Liver (tissue), 9 donors: ENCODE results near the gene CRYL1. TPM values are rescaled to one million over a fixed set of nuclear protein-coding genes. Genes with fewer than 3 reads are reported as not detected.

ENCODE experiments used
- DNase-seq: peaks from one replicate; pipeline ENCODE4 v3.0.0-alpha.2; 2017; ENCODE audit warnings: low spot score
- H3K27ac ChIP-seq, 2 donors: one replicate each; pipeline ENCODE4 v1.7.0; 2013; ENCODE audit warnings: inconsistent platforms in 2 of 2, low read length in 2 of 2, control low read depth in 1 of 2, low read depth in 1 of 2, mild to moderate bottlenecking in 1 of 2
- H3K27me3 ChIP-seq, 4 donors: one replicate each; pipeline versions ENCODE4 v1.6.1 to v1.7.0; 2013; ENCODE audit warnings: low read length in 3 of 4, inconsistent platforms in 1 of 4, mild to moderate bottlenecking in 1 of 4, moderate library complexity in 1 of 4; ENCODE audit not compliant: control insufficient read depth in 4 of 4, insufficient read depth in 4 of 4
- H3K36me3 ChIP-seq, 4 donors: one replicate each; pipeline versions ENCODE4 v1.6.1 to v1.7.0; 2013; ENCODE audit warnings: low read length in 3 of 4, mild to moderate bottlenecking in 3 of 4, low read depth in 1 of 4, moderate library complexity in 1 of 4; ENCODE audit not compliant: control insufficient read depth in 4 of 4, insufficient read depth in 3 of 4
- H3K4me1 ChIP-seq, 4 donors: one replicate each; pipeline versions ENCODE4 v1.6.1 to v1.7.0; 2013; ENCODE audit warnings: low read length in 3 of 4, mild to moderate bottlenecking in 3 of 4, moderate library complexity in 1 of 4; ENCODE audit not compliant: control insufficient read depth in 4 of 4, insufficient read depth in 4 of 4
- H3K4me3 ChIP-seq, 3 donors: one replicate each; pipeline versions ENCODE4 v1.6.1 to v1.7.0; 2013; ENCODE audit warnings: low read length in 3 of 3, control low read depth in 1 of 3, low read depth in 1 of 3, mild to moderate bottlenecking in 1 of 3
- H3K9ac ChIP-seq, 2 donors: one replicate each; pipeline ENCODE4 v1.7.0; 2013; ENCODE audit warnings: low read length in 2 of 2, mild to moderate bottlenecking in 2 of 2, moderate library complexity in 2 of 2, control low read depth in 1 of 2, low read depth in 1 of 2
- H3K9me3 ChIP-seq, 4 donors: one replicate each; pipeline versions ENCODE4 v1.6.1 to v1.7.0; 2013; ENCODE audit warnings: low read length in 3 of 4; ENCODE audit not compliant: control insufficient read depth in 4 of 4
- CTCF ChIP-seq: fragments of 150-350 bp; IDR thresholded peaks from 2 replicates; pipeline ENCODE4 v1.5.1; 2017; ENCODE audit warnings: improper control_type of control experiment, low read depth, low read length; ENCODE audit not compliant: missing input control
- EGR1 ChIP-seq, 2 donors: IDR thresholded peaks; 2 replicates each; pipeline ENCODE4 v1.6.1; 2016 to 2018; ENCODE audit warnings: antibody characterized with exemption in 2 of 2, low read depth in 2 of 2
- FOXA1 ChIP-seq: IDR thresholded peaks from 2 replicates; pipeline ENCODE4 v1.6.1; 2016; ENCODE audit warnings: antibody characterized with exemption
- FOXA2 ChIP-seq: IDR thresholded peaks from 2 replicates; pipeline ENCODE4 v1.6.1; 2016; ENCODE audit warnings: antibody characterized with exemption
- GABPA ChIP-seq, 2 donors: IDR thresholded peaks in 1 of 2; conservative IDR thresholded peaks in 1 of 2; 2 replicates each; pipeline ENCODE4 v1.6.1; 2016; ENCODE audit warnings: antibody characterized with exemption in 2 of 2, mild to moderate bottlenecking in 1 of 2, moderate library complexity in 1 of 2
- HNF4A ChIP-seq, 2 donors: conservative IDR thresholded peaks; 2 replicates each; pipeline ENCODE4 v1.6.1; 2016; ENCODE audit warnings: antibody characterized with exemption in 2 of 2, mild to moderate bottlenecking in 2 of 2
- HNF4G ChIP-seq: IDR thresholded peaks from 2 replicates; pipeline ENCODE4 v1.6.1; 2016; ENCODE audit warnings: antibody characterized with exemption
- MAX ChIP-seq: IDR thresholded peaks from 2 replicates; pipeline ENCODE4 v1.6.1; 2016; ENCODE audit warnings: antibody characterized with exemption
- NR2F2 ChIP-seq: IDR thresholded peaks from 2 replicates; pipeline ENCODE4 v1.6.1; 2016; ENCODE audit warnings: antibody characterized with exemption
- RAD21 ChIP-seq, 2 donors: IDR thresholded peaks; 2 replicates each; pipeline ENCODE4 v1.6.1; 2016; ENCODE audit warnings: antibody characterized with exemption in 2 of 2, mild to moderate bottlenecking in 2 of 2
- RXRA ChIP-seq, 2 donors: IDR thresholded peaks; 2 replicates each; pipeline ENCODE4 v1.6.1; 2017 to 2018; ENCODE audit warnings: antibody characterized with exemption in 2 of 2, mild to moderate bottlenecking in 1 of 2
- SP1 ChIP-seq: IDR thresholded peaks from 2 replicates; pipeline ENCODE4 v1.6.1; 2018; ENCODE audit warnings: antibody characterized with exemption, mild to moderate bottlenecking
- TAF1 ChIP-seq: conservative IDR thresholded peaks from 2 replicates; pipeline ENCODE4 v1.6.1; 2016; ENCODE audit warnings: antibody characterized with exemption, mild to moderate bottlenecking
- YY1 ChIP-seq: IDR thresholded peaks from 2 replicates; pipeline ENCODE4 v1.6.1; 2016; ENCODE audit warnings: antibody characterized with exemption, mild to moderate bottlenecking
- ZBTB33 ChIP-seq: IDR thresholded peaks from 2 replicates; pipeline ENCODE4 v1.6.1; 2016; ENCODE audit warnings: antibody characterized with exemption
- WGBS: extraction: QIAGEN DNeasy Blood & Tissue Kit; methylation state at CpG from one replicate; pipeline ENCODE4 v1.1.7; 2013; 5-methylcytosine and 5-hydroxymethylcytosine counted together
- polyA plus RNA-seq, 2 donors: library from polyadenylated mRNA; stranded (reverse) in 1 of 2; unstranded in 1 of 2; fragments of 200-250 nt in 1 of 2; fragments of >200 nt in 1 of 2; fragmentation: Nextera tagmentation in 1 of 2; extraction: Ambion mirVana in 1 of 2; gene quantifications; one replicate each; pipeline versions ENCODE4 v1.2.1 to v1.2.3, GENCODE V29; 2013 to 2015
- total RNA-seq, 2 donors: library from RNA; depleted of rRNA; stranded (reverse); fragments of >200 nt; gene quantifications; one replicate each; pipeline ENCODE4 v1.2.3, GENCODE V29; 2014
- TF ChIP-seq, protein P1 (sequence below): IDR thresholded peaks from 2 replicates; pipeline ENCODE4 v1.6.1; 2016; ENCODE audit warnings: antibody characterized with exemption
- TF ChIP-seq, protein P2 (sequence below): IDR thresholded peaks from 2 replicates; pipeline ENCODE4 v1.6.1; 2016; ENCODE audit warnings: antibody characterized with exemption, mild to moderate bottlenecking
- donor health status: healthy.
- donor health status: healthy.
- donor health status: healthy.
- donor health status: healthy.
- donor health status: healthy.

CRYL1 gene
- total and polyA plus RNA-seq, 4 donors = 87.8 to 179 (median 168) TPM

- 47% methylated on average over 6 of the region's 6 CpGs for WGBS
- Histone ChIP-seq H3K9ac (no peak overlapping the region), H3K36me3 (peaks cover 5 to 15% (median 11%) of the 10 kb centered on the region in 4 donors), H3K27ac (no peak overlapping the region), H3K4me1 (peaks cover 0 to 8% (median 0%) of the 10 kb centered on the region in 4 donors), H3K9me3 (no peaks in the 10 kb centered on the region), H3K27me3 (no peaks in the 10 kb centered on the region), H3K4me3 (no peak overlapping the region)
- TF ChIP-seq, protein P1, sequence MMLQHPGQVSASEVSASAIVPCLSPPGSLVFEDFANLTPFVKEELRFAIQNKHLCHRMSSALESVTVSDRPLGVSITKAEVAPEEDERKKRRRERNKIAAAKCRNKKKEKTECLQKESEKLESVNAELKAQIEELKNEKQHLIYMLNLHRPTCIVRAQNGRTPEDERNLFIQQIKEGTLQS = no peak
- TF ChIP-seq SP1 (no peak), TAF1 (no peak), CTCF (no peak), FOXA2 (no peak), RAD21 (IDR thresholded peaks at IDR 0.05) (no peak)
- no peak for DNase-seq
These were observed 60.3 kb downstream of the CRYL1 start for GRCh38 chr13:20465218-20465879.

- Histone ChIP-seq H3K36me3 (peaks cover 0 to 12% (median 0%) of the 10 kb centered on the region in 4 donors), H3K4me1 (peaks cover 0 to 8% (median under 1%) of the 10 kb centered on the region in 4 donors), H3K9me3 (no peaks in the 10 kb centered on the region), H3K4me3 (no peak overlapping the region), H3K9ac (no peak overlapping the region), H3K27me3 (no peaks in the 10 kb centered on the region), H3K27ac (no peak overlapping the region)
- no peak for DNase-seq
- WGBS = 82% methylated on average over 8 of the region's 8 CpGs
- no peak for TF ChIP-seq HNF4G
- no peak for TF ChIP-seq YY1
- no peak for TF ChIP-seq RXRA (IDR thresholded peaks at IDR 0.05)
- no peak for TF ChIP-seq EGR1 (IDR thresholded peaks at IDR 0.05; ENCODE audit: low read depth in 2 of 2)
- no peak for TF ChIP-seq ZBTB33
- no peak for TF ChIP-seq MAX
- TF ChIP-seq TAF1 = no peak
- no peak for TF ChIP-seq FOXA1
- no peak for TF ChIP-seq SP1
- TF ChIP-seq HNF4A (conservative IDR thresholded peaks at IDR 0.05) = no peak
- TF ChIP-seq CTCF = no peak
- TF ChIP-seq GABPA (IDR thresholded peaks at IDR 0.05 in 1 of 2, conservative IDR thresholded peaks at IDR 0.05 in 1 of 2) = no peak
- TF ChIP-seq, protein P2, sequence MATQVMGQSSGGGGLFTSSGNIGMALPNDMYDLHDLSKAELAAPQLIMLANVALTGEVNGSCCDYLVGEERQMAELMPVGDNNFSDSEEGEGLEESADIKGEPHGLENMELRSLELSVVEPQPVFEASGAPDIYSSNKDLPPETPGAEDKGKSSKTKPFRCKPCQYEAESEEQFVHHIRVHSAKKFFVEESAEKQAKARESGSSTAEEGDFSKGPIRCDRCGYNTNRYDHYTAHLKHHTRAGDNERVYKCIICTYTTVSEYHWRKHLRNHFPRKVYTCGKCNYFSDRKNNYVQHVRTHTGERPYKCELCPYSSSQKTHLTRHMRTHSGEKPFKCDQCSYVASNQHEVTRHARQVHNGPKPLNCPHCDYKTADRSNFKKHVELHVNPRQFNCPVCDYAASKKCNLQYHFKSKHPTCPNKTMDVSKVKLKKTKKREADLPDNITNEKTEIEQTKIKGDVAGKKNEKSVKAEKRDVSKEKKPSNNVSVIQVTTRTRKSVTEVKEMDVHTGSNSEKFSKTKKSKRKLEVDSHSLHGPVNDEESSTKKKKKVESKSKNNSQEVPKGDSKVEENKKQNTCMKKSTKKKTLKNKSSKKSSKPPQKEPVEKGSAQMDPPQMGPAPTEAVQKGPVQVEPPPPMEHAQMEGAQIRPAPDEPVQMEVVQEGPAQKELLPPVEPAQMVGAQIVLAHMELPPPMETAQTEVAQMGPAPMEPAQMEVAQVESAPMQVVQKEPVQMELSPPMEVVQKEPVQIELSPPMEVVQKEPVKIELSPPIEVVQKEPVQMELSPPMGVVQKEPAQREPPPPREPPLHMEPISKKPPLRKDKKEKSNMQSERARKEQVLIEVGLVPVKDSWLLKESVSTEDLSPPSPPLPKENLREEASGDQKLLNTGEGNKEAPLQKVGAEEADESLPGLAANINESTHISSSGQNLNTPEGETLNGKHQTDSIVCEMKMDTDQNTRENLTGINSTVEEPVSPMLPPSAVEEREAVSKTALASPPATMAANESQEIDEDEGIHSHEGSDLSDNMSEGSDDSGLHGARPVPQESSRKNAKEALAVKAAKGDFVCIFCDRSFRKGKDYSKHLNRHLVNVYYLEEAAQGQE = no peak
- TF ChIP-seq, protein P1 = no peak
- TF ChIP-seq NR2F2 = no peak
These were observed 62.7 kb downstream of the CRYL1 start for GRCh38 chr13:20462921-20463320.
